ACHN (cell line): ENCODE measurements around the gene RTL5.

ENCODE experiments used
- DNase-seq: peaks from one replicate; pipeline ENCODE4 v3.0.0-alpha.2; 2015
- in situ Hi-C: cut with HindIII; loops from 2 replicates; pipeline ENCODE4 v1.10.0; 2017; ENCODE audit warnings: low sequenced_read_pairs, low pct_ligation_motif_present, low pct_unique_long_range_greater_than_20kb

RTL5 gene

GRCh38 chrX:72132456-72132855 is 741 bp upstream of the RTL5 start:
- in situ Hi-C loops = no loop called here
- DNase-seq = no peak

GRCh38 chrX:72130762-72131250 is 909 bp downstream of the RTL5 start:
- DNase-seq = no peak

GRCh38 chrX:72130156-72130761 is 1.5 kb downstream of the RTL5 start:
- no peak for DNase-seq
- in situ Hi-C loops = no loop called here

More at GRCh38 chrX:72130762-72131250, 909 bp downstream of the RTL5 start:
- in situ Hi-C loops = no loop called here

- in situ Hi-C loops = no loop called here
- no peak for DNase-seq
These were observed 2.1 kb downstream of the RTL5 start for GRCh38 chrX:72129661-72130060.

- in situ Hi-C loops = no loop called here
- DNase-seq = peak; percentile 2
These were observed 2.8 kb downstream of the RTL5 start for GRCh38 chrX:72128881-72129280.

GRCh38 chrX:72128183-72128834 is 3.4 kb downstream of the RTL5 start:
- in situ Hi-C loops = no loop called here
- DNase-seq = no peak

GRCh38 chrX:72127332-72127731 is 4.4 kb downstream of the RTL5 start:
- DNase-seq = no peak
- in situ Hi-C loops = no loop called here

GRCh38 chrX:72126539-72127140 is 5.1 kb downstream of the RTL5 start:
- in situ Hi-C loops = no loop called here
- peak; percentile 56 for DNase-seq

- no peak for DNase-seq
- in situ Hi-C loops = no loop called here
These were observed 5.7 kb downstream of the RTL5 start for GRCh38 chrX:72126048-72126415.

- in situ Hi-C loops = no loop called here
- no peak for DNase-seq
These were observed 6.2 kb downstream of the RTL5 start for GRCh38 chrX:72125331-72126047.

- in situ Hi-C loops = no loop called here
- no peak for DNase-seq
These were observed 7.0 kb downstream of the RTL5 start for GRCh38 chrX:72124540-72125201.

- DNase-seq = no peak
- in situ Hi-C loops = no loop called here
These were observed 8.1 kb downstream of the RTL5 start for GRCh38 chrX:72123471-72124185.

GRCh38 chrX:72122621-72123337 is 8.9 kb downstream of the RTL5 start:
- no peak for DNase-seq
- in situ Hi-C loops = no loop called here

- in situ Hi-C loops = no loop called here
- peak; percentile 37 for DNase-seq
These were observed 10.3 kb downstream of the RTL5 start for GRCh38 chrX:72121383-72121782.

GRCh38 chrX:72120837-72121236 is 10.9 kb downstream of the RTL5 start:
- in situ Hi-C loops = no loop called here
- DNase-seq = no peak

- in situ Hi-C loops = no loop called here
- no peak for DNase-seq
These were observed 14.0 kb downstream of the RTL5 start for GRCh38 chrX:72117636-72118210.

GRCh38 chrX:72115380-72115779 is 16.3 kb downstream of the RTL5 start:
- in situ Hi-C loops = no loop called here
- DNase-seq = no peak
